ENCODE results near the gene PCSK7.
"Not testable (repeated sequence)": the region's sequence is repeated elsewhere in the genome, so short reads cannot be mapped to it uniquely, and the experiment has no call there.

The PCSK7 gene

GRCh38 chr11:117212697-117213355, 19.0 kb downstream of the PCSK7 start:
- no peak for DNase-seq

GRCh38 chr11:117210620-117211019, 21.3 kb downstream of the PCSK7 start:
- no peak for DNase-seq

- DNase-seq, result not testable (repeated sequence)
These were observed 22.3 kb downstream of the PCSK7 start for GRCh38 chr11:117209351-117210125.

GRCh38 chr11:117208710-117209109, 23.2 kb downstream of the PCSK7 start:
- DNase-seq, result not testable (repeated sequence)

GRCh38 chr11:117207481-117207880, 24.4 kb downstream of the PCSK7 start:
- DNase-seq, result not testable (repeated sequence)

GRCh38 chr11:117206859-117207258, 25.0 kb downstream of the PCSK7 start:
- DNase-seq, result not testable (repeated sequence)

GRCh38 chr11:117206111-117206510, 25.8 kb downstream of the PCSK7 start:
- not testable (repeated sequence) for DNase-seq

- DNase-seq, result no peak
These were observed 26.6 kb downstream of the PCSK7 start for GRCh38 chr11:117205211-117205818.

- DNase-seq, result no peak
These were observed 27.4 kb downstream of the PCSK7 start for GRCh38 chr11:117204283-117205080.

- no peak for DNase-seq
These were observed 28.8 kb downstream of the PCSK7 start for GRCh38 chr11:117203069-117203407.

- no peak for DNase-seq
These were observed 29.3 kb downstream of the PCSK7 start for GRCh38 chr11:117202386-117203068.

- no peak for DNase-seq
These were observed 30.1 kb downstream of the PCSK7 start for GRCh38 chr11:117201658-117202305.

GRCh38 chr11:117200813-117201657, 30.8 kb downstream of the PCSK7 start:
- DNase-seq, result no peak

GRCh38 chr11:117199916-117200812, 31.7 kb downstream of the PCSK7 start:
- no peak for DNase-seq

GRCh38 chr11:117199053-117199915, 32.6 kb downstream of the PCSK7 start, which contains the start of gene TAGLN:
TAGLN (plus strand) TSS chr11:117199370; CDS start chr11:117203014, 3,644 bp downstream.
- DNase-seq, result no peak

GRCh38 chr11:117198613-117199012, 33.3 kb downstream of the PCSK7 start:
- no peak for DNase-seq

GRCh38 chr11:117197516-117198456, 34.1 kb downstream of the PCSK7 start:
- no peak for DNase-seq

- DNase-seq, result no peak
These were observed 34.9 kb downstream of the PCSK7 start for GRCh38 chr11:117197006-117197405.

Data from CD4-positive, alpha-beta T cell treated with Interleukin-17A for 1 hour (primary cell).